Colonic mucosa (tissue), 4 donors: Measurements from ENCODE around the gene PLIN5. TPM values are rescaled to one million over a fixed set of nuclear protein-coding genes. Genes with fewer than 3 reads are reported as not detected.
"Not testable (repeated sequence)": the region's sequence is repeated elsewhere in the genome, so short reads cannot be mapped to it uniquely, and the experiment has no call there.

ENCODE experiments used
- DNase-seq: peaks from one replicate; pipeline ENCODE4 v3.0.0-alpha.2; 2020
- H3K27ac ChIP-seq: fragments of 200-600 bp; one replicate; pipeline ENCODE4 v1.8.0; 2021
- H3K27me3 ChIP-seq: fragments of 200-600 bp; one replicate; pipeline ENCODE4 v1.8.0; 2021
- H3K36me3 ChIP-seq: fragments of 200-600 bp; one replicate; pipeline ENCODE4 v1.8.0; 2021
- H3K4me1 ChIP-seq: fragments of 200-600 bp; one replicate; pipeline ENCODE4 v1.8.0; 2021; ENCODE audit warnings: mild to moderate bottlenecking
- H3K4me3 ChIP-seq: fragments of 200-600 bp; one replicate; pipeline ENCODE4 v1.8.0; 2021
- H3K9ac ChIP-seq, 2 donors: one replicate each; pipeline ENCODE4 v1.7.0; 2013; ENCODE audit warnings: control low read depth in 2 of 2, low read depth in 2 of 2, low read length in 2 of 2
- H3K9me3 ChIP-seq: fragments of 200-600 bp; one replicate; pipeline ENCODE4 v1.8.0; 2021
- intact Hi-C: fragments of 100-400 bp; cut with DNase I; formaldehyde crosslinking; loops from one replicate; pipeline ENCODE4 v1.14.1; 2022
- total RNA-seq, 2 donors: library from RNA; stranded (reverse); fragmentation: NEBNext Ultra II Directional in 1 of 2; extraction: Animal tissue kit (Norgen Biotek cat#: 25700) in 1 of 2; gene quantifications; one replicate each; pipeline ENCODE4 v1.2.1, GENCODE V29; 2021
- TF ChIP-seq, protein P1 (sequence below): fragments of 200-600 bp; IDR thresholded peaks from one replicate; pipeline ENCODE4 v1.8.0; 2022; ENCODE audit warnings: antibody characterized with exemption, mild to moderate bottlenecking
- donor health status: healthy.
- donor health status: DM: no; HTN: no; CAD: no.
- donor health status: DM: no; HTN: no; CAD: no.

The PLIN5 gene
- total RNA-seq, 2 donors from 2014 or later = 2.0 to 3.5 TPM

DNA sequence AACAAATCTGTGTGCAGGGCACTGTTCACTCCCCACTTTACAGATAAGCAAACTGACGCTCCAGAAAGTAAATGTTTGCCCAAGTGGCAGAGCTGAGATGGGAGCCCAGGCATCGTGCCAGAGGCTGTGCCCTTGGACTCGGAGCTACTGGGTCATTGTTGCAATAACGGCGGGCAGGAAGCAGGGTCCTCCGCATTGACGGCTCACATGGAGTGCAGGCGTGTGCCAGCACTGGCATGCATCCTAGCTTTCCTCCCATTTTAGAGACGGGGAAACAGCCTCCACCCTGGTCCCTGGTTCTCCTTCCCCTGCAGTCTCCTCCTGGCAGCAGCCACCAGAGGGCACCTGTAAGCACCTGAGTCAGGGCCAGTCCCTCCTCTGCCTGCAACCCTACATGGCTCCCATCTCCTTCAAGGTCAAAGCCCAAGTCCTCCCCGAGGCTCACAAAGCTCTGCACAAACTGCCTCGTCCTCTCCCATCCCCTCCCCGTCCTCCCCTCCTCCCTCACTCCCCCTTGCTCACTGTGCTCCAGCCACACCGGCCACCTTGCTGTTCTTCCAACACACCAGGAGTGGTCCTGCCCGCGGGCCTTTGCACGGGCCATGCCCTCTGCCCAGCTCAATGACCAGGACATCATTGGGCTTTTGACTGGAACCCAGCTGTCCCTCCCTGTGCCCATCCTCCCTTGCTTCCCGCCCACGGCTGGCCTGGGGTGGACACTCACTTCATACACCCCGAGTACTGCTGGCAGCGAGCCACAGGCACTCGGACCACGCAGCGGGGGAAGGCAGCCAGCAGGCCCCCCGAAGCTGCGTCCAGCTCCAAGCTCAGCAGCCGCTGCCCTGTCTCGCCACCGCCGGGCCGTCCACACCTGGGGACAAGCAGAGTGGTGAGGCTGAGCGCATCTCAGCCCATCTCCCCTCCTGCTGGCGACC is 12.5 kb upstream of the PLIN5 start:
- Histone ChIP-seq H3K9me3 (no peaks in the 10 kb centered on the region), H3K4me1 (peaks cover 3% of the 10 kb centered on the region), H3K9ac (no peak overlapping the region), H3K36me3 (no peaks in the 10 kb centered on the region), H3K27ac (no peak overlapping the region), H3K4me3 (no peak overlapping the region), H3K27me3 (no peaks in the 10 kb centered on the region)
- TF ChIP-seq, protein P1, sequence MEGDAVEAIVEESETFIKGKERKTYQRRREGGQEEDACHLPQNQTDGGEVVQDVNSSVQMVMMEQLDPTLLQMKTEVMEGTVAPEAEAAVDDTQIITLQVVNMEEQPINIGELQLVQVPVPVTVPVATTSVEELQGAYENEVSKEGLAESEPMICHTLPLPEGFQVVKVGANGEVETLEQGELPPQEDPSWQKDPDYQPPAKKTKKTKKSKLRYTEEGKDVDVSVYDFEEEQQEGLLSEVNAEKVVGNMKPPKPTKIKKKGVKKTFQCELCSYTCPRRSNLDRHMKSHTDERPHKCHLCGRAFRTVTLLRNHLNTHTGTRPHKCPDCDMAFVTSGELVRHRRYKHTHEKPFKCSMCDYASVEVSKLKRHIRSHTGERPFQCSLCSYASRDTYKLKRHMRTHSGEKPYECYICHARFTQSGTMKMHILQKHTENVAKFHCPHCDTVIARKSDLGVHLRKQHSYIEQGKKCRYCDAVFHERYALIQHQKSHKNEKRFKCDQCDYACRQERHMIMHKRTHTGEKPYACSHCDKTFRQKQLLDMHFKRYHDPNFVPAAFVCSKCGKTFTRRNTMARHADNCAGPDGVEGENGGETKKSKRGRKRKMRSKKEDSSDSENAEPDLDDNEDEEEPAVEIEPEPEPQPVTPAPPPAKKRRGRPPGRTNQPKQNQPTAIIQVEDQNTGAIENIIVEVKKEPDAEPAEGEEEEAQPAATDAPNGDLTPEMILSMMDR = peak; percentile 28
- DNase-seq = peak; percentile 88
- intact Hi-C loops = no loop called here

DNA sequence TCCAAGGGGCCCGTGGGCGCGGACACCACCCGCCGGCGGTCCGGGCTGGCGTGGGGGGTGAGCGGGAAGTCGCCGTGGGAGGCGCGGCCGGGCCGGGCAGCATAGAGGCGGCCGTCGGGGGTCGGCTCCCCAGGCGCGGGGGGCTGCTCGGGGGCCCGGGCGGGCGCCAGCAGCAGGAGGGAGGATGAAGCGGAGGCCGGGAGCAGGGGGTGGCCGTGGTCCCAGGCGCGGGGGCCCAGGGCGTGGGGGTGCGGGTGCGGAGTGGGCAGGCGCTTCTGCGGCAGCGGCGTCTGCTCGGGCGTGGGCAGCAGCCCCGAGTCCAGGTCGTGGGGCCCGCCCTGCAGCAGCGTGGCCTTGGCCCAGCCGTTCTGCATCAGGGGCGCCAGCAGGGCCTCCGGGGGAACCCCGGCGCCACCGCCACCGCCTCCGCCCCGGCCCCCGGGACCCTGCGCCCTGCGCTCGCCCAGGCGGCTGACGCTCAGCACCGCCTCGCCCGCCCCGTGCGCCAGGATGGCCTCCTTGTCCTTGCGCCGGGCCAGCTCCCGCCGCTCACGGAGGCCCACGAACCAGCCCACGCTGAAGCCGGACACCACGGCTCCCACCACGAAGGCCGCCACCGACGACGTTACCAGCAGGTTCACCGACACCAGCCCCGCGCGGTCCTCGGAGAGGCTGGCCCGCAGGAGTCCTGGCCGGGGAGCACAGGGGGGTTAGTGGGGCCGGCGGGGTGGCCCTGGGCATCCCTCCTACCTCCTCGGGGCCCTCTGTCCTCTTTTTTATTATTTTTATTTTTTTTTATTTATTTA is 9.0 kb upstream of the PLIN5 start:
- Histone ChIP-seq H3K27ac (no peak overlapping the region), H3K27me3 (no peaks in the 10 kb centered on the region), H3K4me3 (no peak overlapping the region), H3K9ac (no peak overlapping the region), H3K36me3 (no peaks in the 10 kb centered on the region), H3K9me3 (no peaks in the 10 kb centered on the region), H3K4me1 (peaks cover 3% of the 10 kb centered on the region)
- no peak for DNase-seq
- TF ChIP-seq, protein P1 = no peak
- intact Hi-C loops = no loop called here

DNA sequence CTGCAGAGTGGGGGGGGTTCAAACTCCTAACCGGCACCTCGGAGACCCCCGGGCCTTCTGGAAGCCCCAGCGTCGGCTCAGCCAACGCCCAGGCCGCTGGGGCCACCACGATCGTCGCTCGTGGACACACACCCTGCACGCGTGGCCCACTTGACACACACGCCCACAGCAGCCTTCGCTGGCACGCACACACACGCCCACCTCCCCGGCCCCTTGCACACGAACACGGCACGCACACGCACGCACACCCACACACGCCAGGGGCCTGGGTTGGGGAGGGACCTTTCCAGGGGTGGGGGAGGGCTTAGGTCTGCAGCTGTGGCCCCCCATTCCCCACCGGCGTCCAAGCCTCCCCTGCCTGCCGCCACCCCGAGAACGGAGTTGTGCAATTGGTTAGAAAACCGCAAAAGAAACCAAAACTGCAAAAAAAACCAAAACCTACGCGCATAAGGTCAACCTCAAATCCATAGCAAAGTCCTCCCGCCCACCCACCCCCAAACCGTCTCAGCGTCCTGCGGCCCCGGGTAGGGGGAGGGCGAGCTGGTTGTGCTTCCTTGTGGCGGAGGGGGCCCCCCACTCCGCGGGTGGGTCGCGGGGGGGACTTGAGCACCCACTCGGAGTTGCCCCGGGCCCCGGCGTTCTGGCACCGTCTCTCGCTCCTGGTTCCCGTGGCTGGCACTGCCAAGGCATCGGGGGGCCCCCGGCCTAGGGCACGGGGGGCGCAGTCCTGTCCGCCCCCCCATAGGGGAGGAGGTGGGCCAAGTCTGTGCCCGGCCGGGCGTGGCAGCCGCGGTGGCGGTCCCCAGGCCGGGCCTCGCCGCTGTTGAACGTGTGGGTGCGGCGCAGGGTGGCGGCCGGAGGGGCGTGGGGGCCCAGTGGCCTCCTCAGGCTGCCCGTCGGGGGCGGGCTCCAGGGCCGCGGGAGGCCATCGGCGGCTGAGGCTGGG is 8.1 kb upstream of the PLIN5 start:
- no peak overlapping the region for H3K27ac ChIP-seq
- H3K4me3 ChIP-seq = no peak overlapping the region
- H3K36me3 ChIP-seq = no peaks in the 10 kb centered on the region
- no peaks in the 10 kb centered on the region for H3K9me3 ChIP-seq
- intact Hi-C loops = no loop called here
- no peaks in the 10 kb centered on the region for H3K27me3 ChIP-seq
- DNase-seq = no peak
- TF ChIP-seq, protein P1 = no peak
- peaks cover 3% of the 10 kb centered on the region for H3K4me1 ChIP-seq
- H3K9ac ChIP-seq = no peak overlapping the region

DNA sequence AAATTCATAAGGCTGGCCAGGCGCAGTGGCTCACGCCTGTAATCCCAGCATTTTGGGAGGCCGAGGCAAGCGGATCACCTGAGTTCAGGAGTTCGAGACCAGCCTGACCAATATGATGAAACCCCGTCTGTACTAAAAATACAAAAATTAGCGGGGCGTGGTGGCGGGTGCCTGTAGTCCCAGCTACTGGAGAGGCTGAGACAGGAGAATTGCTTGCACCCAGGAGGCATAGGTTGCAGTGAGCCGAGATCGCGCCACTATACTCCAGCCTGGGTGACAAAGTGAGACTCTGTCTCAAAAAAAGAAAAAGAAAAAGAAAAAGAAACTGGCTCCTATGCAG is 6.8 kb upstream of the PLIN5 start:
- H3K27me3 ChIP-seq, H3K36me3 ChIP-seq, H3K27ac ChIP-seq, H3K9ac ChIP-seq, intact Hi-C loops, H3K4me1 ChIP-seq, DNase-seq, H3K4me3 ChIP-seq, H3K9me3 ChIP-seq: not testable (repeated sequence)

DNA sequence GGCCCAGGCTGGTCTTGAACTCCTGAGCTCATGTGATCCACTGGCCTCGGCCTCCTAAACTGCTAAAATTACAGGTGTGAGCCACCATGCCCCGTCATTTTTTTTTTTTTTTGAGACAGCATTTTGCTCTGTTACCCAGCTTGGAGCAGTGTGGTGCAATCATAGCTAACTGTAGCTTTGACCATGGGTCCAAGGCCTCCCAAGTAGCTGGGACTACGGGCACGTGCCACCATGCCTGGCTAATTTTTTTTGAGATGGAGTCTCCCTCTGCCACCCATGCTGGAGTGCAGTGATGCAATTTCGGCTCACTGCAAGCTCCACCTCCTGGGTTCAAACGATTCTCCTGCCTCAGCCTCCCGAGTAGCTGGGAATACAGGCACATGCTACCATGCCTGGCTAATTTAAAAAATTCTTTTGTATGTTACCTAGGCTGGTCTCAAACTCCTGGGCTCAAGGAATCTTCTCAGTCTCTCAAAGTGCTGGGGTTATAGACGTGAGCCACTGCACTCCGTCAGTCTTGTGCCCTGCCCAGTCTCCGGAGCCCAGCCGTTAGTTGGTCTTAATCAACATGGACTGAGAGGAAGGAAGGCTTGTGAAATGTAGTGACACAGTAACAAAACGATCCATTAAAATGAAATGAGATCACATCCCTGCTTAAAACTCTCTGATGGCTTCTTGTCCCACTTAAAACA is 6.2 kb upstream of the PLIN5 start:
- TF ChIP-seq, protein P1 = no peak
- H3K36me3 ChIP-seq = no peaks in the 10 kb centered on the region
- H3K4me3 ChIP-seq = no peak overlapping the region
- H3K4me1 ChIP-seq = no peaks in the 10 kb centered on the region
- H3K27me3 ChIP-seq = no peaks in the 10 kb centered on the region
- no peaks in the 10 kb centered on the region for H3K9me3 ChIP-seq
- no peak overlapping the region for H3K27ac ChIP-seq
- H3K9ac ChIP-seq = no peak overlapping the region
- DNase-seq = no peak
- intact Hi-C loops = no loop called here
